Stimulated activated CD8-positive, alpha-beta memory T cell treated with anti-CD3 and anti-CD28 coated beads, Interleukin-12 subunit alpha, Interleukin-12 subunit beta, amount 100 ng/mL, for 1 hour (primary cell): Measurements from ENCODE around the gene GPER1.

Experiments
- DNase-seq: peaks from one replicate; pipeline ENCODE4 v3.0.0-alpha.2; 2020; ENCODE audit warnings: low read depth

The GPER1 gene

DNA sequence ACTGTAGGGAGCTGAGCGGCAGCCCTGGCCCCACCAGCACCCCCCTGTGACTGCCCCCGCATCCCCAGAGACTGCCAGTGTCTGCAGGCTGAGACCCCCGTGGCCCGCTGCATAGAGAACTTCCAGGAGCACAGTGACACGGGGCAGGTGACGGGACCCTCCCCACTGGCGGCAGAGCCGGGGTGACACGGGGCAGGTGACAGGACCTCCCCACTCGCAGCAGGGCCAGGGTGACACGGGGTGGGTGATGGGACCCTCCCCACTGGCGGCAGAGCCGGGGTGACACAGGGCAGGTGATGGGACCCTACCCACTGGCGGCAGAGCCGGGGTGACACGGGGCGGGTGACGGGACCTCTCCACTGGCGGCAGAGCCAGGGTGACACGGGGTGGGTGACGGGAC is 2.3 kb downstream of the GPER1 start:
- no peak for DNase-seq

DNA sequence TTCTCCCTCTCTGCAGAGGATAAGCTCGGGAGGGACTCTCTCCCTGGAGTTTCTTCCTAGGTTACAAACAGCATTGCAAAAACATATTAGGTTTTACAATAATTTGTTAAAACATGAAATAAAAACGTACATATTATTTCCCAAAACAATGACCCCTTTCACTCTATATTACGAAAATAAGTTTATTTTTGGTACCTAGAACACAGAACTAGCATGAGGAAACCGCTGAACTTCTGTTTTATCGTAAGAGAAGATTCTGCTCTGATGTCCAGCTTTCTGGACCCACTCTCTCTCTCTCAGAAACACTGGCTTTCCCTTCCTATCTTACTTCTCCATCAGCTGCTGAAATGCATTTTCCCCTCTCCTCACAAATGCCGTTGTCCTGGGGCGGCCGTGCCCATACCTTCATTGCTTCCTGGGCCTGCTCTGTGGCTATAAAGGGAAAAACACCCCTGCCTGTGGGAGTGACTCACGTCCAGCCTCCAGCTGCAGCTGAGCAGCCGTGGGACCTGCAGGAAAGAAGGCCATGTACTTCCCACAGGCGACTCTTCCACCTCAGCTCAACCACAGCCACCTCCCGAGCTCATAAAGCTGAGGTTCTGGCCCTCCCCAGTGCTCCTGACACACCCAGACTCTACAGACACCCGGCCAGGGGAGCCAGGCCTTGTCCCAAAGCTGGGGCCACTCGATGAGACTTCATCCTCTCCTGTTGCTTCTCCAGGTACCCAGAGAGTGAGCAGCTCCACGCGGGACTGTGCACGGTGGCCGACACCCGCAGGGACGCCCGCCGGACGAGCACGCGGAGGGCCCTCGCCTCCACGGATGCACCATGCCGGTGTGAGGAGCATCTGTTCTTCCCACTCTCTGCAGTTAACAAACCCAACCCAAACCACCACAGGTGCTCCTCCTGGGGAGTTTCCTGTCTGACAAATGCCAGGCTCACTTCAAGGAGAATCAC is 3.1 kb downstream of the GPER1 start:
- DNase-seq: no peak

DNA sequence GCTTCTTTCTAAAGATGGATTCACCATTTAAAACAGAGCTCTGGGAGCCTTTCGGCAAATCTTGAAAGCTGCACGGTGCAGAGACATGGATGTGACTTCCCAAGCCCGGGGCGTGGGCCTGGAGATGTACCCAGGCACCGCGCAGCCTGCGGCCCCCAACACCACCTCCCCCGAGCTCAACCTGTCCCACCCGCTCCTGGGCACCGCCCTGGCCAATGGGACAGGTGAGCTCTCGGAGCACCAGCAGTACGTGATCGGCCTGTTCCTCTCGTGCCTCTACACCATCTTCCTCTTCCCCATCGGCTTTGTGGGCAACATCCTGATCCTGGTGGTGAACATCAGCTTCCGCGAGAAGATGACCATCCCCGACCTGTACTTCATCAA is 3.7 kb downstream of the GPER1 start:
- no peak for DNase-seq

DNA sequence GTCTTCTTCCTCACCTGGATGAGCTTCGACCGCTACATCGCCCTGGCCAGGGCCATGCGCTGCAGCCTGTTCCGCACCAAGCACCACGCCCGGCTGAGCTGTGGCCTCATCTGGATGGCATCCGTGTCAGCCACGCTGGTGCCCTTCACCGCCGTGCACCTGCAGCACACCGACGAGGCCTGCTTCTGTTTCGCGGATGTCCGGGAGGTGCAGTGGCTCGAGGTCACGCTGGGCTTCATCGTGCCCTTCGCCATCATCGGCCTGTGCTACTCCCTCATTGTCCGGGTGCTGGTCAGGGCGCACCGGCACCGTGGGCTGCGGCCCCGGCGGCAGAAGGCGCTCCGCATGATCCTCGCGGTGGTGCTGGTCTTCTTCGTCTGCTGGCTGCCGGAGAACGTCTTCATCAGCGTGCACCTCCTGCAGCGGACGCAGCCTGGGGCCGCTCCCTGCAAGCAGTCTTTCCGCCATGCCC is 4.3 kb downstream of the GPER1 start:
- no peak for DNase-seq

DNA sequence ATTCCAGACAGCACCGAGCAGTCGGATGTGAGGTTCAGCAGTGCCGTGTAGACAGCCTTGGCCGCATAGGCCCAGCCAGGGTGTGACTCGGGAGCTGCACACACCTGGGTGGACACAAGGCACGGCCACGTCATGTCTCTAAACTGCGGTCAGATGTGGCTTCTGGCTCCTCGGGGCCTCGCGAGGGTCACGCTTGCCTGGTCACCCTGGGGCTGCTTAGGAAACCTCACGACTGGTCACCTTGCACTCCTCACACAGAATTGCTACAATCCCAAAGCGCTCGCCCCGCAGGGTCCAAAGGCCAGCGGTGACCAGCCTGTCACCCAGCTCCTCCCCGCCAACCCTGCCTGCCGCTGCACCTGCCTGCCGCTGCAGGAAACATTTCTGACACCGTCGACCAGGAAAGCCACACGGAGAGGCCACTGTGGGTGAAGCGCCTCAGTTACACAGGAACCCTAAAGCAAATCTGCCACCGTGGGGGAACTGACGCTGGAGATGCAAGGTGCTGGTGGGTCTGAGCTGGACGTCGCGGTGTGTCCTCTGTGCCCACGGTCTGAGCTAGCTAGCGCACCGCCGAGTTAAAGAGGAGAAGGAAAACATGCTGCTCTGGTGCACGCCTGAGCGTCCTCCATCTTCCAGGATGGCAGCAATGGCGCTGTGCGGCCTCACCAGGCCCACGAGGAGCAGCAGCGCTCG is 5.0 kb downstream of the GPER1 start:
- DNase-seq: no peak

DNA sequence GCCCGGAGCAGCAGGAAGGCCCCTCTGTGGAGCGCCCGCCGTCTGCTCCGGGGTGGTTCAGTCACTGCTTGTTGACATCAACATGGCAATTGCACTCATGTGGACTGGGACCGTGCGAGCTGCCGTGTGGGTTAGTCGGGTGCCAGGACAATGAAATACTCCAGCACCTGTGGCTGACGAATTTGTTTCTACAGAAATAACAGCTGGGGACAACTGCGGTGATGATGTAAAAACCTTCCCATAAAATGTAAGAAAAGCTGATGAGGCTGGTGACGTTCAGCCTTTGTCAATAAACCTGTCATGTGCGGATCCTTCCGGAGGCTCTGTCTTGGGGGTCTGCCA is 5.6 kb downstream of the GPER1 start:
- no peak for DNase-seq

DNA sequence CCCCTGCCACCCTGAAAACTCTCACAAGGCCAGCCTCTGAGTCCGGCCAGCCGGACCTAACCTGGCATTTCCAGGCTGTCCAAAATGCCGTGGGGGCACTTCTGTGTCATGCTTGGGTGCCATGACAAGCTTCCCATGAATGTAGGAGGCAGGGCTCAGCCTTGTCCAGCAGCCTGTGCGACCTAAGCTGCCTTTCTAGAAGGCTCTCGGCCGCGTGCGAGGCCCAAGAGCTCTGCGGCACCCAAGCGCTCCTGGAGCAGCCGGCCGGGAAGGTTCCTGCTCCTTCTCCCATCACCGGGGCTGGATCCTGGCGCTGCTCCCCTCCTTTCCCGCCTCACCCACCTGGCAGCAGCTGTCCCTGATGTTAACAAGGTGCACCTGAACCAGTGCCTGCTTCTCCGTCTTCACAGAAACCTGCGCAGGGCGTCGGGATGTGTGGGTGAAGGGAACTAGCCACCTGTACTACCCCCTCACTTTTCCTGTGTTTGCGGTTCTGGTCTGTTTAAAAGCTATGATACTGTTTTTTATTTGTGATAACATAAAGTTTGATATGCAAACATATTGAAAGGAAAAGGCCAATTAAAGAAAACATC is 6.1 kb downstream of the GPER1 start:
- no peak for DNase-seq

DNA sequence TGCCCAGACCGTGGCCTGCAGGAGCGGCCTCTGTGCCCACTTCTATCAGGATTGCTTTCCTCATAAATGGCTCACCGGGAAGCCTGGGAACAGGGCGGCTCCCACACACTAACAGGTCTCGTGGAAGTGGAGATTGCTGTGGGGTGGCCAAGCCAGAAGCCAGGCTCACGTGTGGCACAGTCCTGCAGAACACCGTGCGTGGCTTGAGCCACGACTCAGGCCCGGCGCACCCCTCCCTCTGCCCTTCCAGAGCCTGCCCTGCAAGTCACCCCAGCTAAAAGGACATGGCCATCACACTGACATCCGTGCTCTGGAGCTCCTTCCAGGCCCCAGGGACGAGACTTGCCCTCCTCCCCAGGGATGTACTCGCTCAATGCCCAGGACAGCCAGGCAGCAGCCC is 7.0 kb downstream of the GPER1 start:
- DNase-seq: no peak

DNA sequence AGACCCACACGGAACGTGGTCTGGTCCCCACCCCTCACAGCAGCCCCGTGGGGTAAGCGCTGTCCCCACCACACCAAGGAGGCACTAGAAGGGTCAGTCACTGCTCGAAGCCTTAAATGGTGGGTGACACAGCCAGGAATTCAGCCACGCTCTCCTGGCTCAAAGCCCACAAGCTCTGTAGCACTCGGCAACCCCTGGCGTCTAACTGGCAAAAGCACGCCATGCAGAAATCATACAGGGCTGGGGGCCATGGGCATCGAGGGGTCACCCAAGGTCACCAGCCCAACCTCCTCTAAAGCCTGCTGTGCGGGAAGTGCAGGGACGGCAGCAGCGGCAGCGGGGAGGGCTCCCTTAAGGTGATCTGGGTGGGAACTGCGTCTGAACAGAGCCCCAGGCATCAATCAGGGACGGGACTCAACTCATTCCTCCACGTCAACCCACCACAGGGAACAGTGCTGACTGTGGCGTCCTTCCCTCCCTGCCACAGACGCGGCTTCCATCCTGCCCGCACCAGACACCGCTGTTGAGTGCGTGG is 7.8 kb downstream of the GPER1 start:
- DNase-seq: no peak

DNA sequence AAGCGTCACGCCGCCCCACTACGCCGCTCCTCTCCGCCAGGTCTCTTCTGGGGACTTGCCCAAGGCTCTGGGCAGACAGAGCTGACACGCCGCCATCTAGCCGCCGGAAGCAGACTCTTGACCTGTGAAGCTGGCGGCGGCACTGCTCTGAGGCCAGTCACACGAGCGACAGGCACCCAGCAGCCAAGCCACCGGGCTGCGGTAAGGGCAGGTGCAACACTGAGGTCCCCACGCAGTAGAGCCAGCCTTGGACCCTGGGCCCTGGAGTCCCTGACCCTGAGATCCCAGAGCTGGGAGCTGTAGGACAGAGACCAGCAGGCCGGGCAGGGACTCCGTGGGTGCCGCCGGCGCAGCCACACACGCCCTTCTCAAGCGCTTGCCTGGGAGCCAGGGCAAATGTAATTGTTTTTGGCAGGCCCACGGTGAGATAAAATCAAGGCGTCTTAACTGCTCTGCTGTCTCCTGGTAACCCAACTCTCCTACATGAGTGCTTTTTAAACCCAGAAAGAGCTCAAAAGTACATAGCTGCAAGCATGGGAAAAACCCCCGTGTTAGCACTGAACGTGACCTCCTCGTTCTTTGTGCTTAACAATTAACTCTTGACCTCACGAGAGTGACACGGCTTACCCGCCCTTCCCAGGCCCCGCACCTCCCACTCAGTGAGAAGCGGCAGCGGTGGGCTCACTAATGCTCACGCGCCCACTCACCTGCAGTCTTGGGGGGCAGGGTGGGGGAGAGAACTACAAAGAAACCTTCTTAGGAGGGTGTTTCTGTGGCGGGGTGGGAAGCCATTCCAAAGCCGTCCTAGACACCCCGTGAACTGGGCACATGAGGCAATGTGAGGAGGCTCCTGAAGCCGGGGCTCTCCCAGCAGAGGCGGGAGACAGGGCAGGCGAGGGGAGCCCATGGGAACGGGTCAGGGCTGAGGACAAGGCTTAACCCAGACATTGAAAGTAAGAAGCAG is 8.5 kb downstream of the GPER1 start:
- DNase-seq: no peak

DNA sequence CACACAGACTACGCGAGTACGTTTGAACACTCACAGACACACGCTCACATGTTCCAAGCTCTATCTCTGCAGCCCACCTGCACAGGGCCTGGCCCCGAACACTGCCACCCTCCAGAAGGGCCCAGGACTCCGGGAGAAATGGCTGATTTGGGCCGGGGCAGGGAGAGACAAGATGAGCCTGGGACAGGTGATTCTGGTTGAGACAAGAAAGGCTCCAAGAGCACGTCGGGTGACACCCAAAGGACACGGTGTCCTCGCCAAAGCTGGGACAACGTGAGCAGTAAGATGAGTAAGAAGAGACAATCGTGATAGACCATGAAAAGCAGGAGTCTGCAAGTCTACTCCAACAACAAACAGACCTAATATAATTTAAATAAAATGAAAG is 9.2 kb downstream of the GPER1 start:
- DNase-seq: no peak

DNA sequence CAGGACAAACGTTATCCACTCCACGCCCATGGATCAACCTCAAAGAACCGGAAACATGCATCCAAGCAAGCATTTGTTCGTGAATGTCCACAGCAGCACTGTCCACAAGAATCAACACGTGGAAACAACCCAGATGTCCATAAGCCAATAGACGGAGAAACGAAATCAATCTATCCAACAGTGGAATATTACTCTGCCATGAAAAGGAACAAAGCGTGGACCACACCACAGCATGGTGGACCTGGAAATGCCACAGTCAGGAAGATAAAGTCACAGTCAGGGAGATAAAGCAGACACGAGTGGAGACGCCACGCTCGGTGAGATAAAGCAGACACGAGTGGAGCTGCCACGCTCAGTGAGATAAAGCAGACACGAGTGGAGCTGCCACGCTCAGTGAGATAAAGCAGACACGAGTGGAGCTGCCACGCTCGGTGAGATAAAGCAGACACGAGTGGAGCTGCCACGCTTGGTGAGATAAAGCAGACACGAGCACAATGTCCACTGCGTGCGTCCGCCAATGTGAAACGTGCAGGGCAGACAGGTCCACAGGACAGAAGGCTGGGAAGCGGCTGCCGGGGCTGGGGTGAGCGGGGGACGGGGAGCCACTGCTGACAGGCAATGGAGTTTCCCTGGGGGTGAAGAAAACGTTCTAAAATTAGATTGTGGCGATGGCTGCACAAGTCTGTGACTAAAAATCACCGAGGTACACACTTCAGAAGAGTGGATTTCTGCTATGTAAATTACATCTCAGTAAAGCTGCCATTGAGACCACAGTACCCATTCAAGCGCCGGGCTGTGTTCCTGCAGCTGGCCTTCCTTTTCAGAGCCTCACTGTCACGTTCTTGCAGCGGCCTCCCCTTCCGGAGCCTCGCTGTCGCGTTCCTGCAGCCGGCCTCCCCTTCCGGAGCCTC is 10.6 kb downstream of the GPER1 start:
- no peak for DNase-seq

DNA sequence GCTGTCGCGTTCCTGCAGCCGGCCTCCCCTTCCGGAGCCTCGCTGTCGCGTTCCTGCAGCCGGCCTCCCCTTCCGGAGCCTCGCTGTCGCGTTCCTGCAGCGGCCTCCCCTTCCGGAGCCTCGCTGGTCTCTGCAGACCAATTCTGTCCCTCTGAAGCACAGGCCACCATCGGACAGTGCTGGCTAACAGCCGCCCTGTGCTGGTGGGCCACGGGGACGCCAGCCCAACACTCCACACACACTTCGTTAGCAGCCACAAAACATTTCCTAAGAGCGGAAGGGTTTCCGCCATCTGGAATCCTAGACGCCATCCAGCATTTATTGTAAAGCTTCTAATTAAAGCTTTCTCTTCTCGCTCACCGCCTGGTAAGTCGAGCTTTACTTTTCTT is 11.2 kb downstream of the GPER1 start:
- DNase-seq: no peak

DNA sequence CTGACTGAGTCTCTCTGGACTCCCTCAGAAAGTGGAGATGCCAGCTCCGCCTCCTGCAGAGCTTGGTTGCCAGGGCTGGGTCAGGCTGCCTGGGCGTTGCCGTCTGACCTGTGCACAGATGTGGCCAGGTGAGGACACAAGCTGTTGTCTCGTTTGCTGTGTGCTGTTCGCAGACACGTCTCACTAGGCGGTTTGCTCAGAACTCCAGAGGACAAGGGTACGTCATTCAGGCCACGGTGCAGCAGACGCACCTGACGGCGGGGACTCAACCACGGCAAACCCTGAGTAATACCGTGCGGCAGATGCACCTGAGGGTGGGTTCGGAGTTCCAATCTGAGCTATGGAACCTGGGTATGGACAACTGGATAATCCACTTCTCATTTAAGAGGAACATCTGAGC is 11.7 kb downstream of the GPER1 start:
- no peak for DNase-seq

DNA sequence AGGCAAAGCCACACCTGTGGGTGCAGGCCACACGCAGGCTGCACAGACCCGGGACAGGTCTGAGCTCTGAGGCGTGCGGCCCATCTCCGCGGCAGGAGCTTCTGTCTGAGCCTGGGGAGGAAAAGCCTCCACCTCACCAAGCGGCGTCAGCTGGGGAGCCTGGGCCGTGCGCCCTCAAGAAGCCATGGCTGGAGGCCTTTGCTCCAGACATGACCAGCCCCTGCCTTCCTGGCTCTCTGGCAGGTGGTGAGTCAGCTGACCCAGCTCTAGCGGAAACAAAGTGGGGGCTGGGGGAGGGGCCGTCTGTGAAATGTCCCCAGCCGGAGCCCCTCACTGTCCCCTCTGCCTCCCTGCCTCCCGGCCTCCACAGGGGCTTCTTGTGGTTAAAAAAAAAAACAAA is 12.5 kb downstream of the GPER1 start:
- no peak for DNase-seq

DNA sequence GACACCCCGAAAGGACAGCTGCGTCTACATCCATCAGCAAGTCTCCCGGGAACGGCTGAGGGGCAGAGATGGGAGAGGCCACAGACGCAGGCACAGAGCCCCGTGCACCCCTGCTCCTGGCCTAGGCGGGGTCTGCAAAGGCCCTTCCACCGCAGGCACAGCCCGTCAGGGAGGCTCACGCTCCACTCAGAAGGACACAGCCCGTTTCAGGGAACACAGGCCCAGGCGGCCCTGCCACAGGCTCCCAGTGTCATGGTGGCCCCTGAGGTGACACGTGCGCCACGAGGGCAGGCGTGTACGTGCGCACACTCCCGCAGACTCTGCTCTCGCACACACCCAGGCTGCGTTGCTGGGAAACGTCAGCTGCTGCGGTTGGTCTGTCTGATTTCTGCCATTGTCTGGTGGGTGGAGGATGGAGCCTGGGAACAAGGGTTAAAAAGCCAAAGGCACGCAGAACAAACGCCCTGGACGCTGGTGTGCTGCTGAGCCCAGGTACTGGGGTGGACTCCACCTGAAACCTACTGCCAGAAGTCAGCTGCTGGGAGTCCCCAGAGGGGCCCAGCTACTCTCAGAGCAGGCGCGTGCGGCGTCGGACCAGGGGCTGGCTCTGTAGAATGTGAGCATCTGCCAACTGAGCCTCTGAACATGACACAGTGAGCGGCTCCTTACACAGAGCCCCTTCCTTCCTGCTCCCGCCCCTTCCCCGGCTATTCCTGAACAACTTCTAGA is 13.1 kb downstream of the GPER1 start:
- DNase-seq: no peak

DNA sequence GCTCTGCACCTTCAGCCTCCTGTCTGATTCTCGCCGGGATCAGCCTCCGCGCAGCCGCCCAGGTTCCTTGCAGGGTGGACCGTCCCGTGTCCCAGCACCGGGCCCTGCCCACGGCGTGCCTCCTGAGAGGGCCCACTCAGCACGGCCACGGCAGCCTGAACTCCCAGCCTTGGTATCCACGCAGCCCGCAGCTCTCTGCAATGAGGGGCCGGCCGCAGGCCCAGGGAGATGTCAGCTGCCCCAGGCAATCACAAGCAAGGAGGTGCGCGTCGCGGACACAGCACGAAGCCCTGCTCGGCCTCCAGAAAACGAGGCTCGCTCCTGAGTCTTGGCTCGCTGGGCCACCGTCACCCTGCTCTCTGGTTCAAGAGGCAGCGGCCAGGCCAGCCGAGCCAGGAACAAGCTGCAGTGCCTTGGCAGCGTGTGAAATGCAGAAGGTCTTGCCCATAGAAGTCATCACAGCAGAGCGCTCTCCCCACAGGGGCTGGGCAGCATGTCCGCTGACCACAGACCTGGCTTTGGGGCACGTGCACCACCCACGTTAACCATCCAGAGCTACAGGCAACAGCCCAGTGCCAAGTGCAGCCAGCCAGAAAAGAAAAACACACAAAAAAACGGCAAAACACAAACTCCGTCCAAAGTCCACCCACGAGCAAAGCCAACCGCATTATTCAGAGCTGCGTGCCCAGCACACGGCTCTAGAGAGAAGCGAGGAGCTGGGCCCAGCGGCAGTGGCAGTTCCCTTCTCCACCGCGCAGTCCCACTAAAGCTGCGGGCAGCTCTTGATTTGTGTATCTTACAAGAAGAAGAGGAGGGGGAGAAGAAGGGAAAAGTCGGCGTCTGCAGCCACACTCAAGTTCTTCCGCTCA is 13.9 kb downstream of the GPER1 start:
- DNase-seq: no peak

DNA sequence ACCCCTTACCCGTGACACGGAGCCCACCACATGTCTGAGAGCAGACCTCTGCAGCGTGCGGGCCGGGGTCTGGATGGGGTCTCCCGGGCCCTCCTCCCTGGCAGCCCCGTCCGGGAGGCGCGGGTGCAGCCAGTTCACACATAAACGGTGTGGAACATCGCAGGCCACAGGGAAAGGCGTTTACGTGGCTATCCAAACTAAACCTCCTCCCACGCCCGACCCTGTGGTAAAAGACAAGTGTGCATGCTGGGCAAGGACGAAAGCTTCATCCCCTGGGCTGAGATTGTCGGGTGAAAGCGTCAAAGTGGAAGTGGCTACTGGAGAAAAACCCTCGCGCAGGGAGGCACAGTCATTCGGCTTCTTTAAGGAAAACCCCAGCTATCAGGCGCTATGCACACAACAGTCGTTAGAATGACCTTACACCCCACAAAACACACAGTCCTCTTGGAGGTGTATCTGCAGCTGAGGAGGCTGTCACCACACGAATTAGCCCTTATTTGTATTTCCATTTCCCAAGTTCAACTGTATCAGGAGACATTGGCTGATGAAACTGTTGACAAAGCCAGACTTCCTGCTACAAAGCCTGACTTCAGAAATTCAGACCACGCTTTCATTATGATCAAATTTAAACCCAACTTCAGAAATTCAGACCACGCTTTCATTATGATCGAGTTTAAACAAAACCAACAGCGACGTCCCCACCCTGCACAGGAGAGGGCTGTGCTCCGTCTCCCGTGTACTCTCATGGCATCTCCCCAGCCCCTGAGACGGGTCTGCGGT is 15.3 kb downstream of the GPER1 start:
- DNase-seq: no peak
